Parathyroid adenoma (tissue), 2 donors: ENCODE data around the gene PALD1.

ENCODE experiments used
- H2AFZ ChIP-seq: fragments of 300-600 bp; sonication (generic); one replicate; pipeline ENCODE4 v1.7.0; 2017; ENCODE audit warnings: antibody characterized with exemption, mild to moderate bottlenecking
- H3K27ac ChIP-seq: fragments of 300-600 bp; sonication (generic); one replicate; pipeline ENCODE4 v1.7.0; 2017
- H3K27me3 ChIP-seq: fragments of 300-600 bp; sonication (generic); one replicate; pipeline ENCODE4 v1.7.0; 2017; ENCODE audit warnings: low read length; ENCODE audit not compliant: control insufficient read depth, insufficient read depth
- H3K36me3 ChIP-seq: fragments of 300-600 bp; sonication (generic); one replicate; pipeline ENCODE4 v1.7.0; 2017; ENCODE audit warnings: low read length; ENCODE audit not compliant: control insufficient read depth, insufficient read depth
- H3K4me1 ChIP-seq: fragments of 300-600 bp; sonication (generic); one replicate; pipeline ENCODE4 v1.7.0; 2017; ENCODE audit warnings: control low read depth
- H3K4me2 ChIP-seq: fragments of 300-600 bp; sonication (generic); one replicate; pipeline ENCODE4 v1.7.0; 2017; ENCODE audit warnings: low read length
- H3K4me3 ChIP-seq: fragments of 300-600 bp; sonication (generic); one replicate; pipeline ENCODE4 v1.7.0; 2017; ENCODE audit warnings: low read depth, low read length
- H3K79me2 ChIP-seq: fragments of 300-600 bp; sonication (generic); one replicate; pipeline ENCODE4 v1.7.0; 2017; ENCODE audit warnings: control low read depth
- H3K9ac ChIP-seq: fragments of 300-600 bp; sonication (generic); one replicate; pipeline ENCODE4 v1.7.0; 2017; ENCODE audit warnings: mild to moderate bottlenecking
- H3K9me3 ChIP-seq: fragments of 300-600 bp; sonication (generic); one replicate; pipeline ENCODE4 v1.7.0; 2017; ENCODE audit warnings: low read length; ENCODE audit not compliant: control insufficient read depth
- TF ChIP-seq, protein P1 (sequence below): fragments of 300-600 bp; sonication (generic); IDR thresholded peaks from one replicate; pipeline ENCODE4 v1.7.0; 2017; ENCODE audit warnings: antibody characterized with exemption, mild to moderate bottlenecking
- donor health status: primary hyperparathyroidism.

PALD1 gene

DNA sequence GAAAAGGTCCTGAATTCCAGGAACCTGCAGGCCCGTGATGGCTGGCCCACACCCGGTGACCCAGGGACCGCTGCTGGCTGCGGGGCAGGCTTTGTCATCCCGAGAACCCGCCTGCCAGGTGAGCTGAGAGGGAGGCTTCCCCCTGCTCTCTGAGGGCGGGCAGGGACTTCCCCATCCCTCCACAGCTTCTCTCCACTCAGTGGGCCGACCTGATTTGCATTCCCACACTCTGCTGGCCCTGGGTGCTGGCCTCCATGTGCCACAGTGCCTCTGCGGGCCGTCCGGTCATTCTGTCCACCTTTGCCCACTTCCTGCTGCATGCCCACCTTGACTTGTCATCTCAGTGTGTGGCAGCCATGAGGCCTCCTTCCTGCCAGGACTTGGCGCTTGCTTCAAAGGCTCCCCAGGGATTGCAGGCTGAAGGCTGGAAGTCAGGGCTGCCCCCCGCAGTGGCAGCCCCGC lies 35.3 kb downstream of the PALD1 start:
- TF ChIP-seq, protein P1, sequence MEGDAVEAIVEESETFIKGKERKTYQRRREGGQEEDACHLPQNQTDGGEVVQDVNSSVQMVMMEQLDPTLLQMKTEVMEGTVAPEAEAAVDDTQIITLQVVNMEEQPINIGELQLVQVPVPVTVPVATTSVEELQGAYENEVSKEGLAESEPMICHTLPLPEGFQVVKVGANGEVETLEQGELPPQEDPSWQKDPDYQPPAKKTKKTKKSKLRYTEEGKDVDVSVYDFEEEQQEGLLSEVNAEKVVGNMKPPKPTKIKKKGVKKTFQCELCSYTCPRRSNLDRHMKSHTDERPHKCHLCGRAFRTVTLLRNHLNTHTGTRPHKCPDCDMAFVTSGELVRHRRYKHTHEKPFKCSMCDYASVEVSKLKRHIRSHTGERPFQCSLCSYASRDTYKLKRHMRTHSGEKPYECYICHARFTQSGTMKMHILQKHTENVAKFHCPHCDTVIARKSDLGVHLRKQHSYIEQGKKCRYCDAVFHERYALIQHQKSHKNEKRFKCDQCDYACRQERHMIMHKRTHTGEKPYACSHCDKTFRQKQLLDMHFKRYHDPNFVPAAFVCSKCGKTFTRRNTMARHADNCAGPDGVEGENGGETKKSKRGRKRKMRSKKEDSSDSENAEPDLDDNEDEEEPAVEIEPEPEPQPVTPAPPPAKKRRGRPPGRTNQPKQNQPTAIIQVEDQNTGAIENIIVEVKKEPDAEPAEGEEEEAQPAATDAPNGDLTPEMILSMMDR = no peak
- H3K9me3 ChIP-seq = no peaks in the 10 kb centered on the region
- H3K4me1 ChIP-seq = no peaks in the 10 kb centered on the region
- no peak overlapping the region for H3K9ac ChIP-seq
- H3K4me3 ChIP-seq = no peak overlapping the region
- H2AFZ ChIP-seq = no peak overlapping the region
- H3K36me3 ChIP-seq = no peaks in the 10 kb centered on the region
- no peak overlapping the region for H3K4me2 ChIP-seq
- no peaks in the 10 kb centered on the region for H3K27me3 ChIP-seq
- H3K79me2 ChIP-seq = no peaks in the 10 kb centered on the region
- H3K27ac ChIP-seq = no peak overlapping the region

DNA sequence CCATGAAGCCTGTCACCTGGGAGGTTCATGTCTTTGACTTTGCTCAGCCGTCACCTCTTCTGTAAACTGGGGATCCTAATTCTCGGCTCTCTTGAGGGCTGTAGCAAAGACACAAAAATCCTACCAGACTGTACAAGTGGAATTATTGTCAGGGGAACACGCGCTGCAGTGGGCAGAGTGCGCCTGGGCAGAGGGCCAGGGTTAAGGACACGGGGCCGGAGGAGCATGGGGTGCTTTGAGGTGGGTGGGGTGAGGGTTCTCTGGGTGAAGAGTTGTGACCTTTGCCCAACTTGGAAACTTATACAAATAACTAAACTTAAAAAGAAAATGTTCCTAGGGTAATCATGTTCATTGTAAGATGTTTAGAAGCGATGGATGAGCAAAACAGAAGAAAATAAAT lies 36.0 kb downstream of the PALD1 start:
- TF ChIP-seq, protein P1 = no peak
- Histone ChIP-seq H3K4me3 (no peak overlapping the region), H3K27me3 (no peaks in the 10 kb centered on the region), H3K4me2 (no peak overlapping the region), H3K4me1 (no peaks in the 10 kb centered on the region), H3K79me2 (no peaks in the 10 kb centered on the region), H3K36me3 (no peaks in the 10 kb centered on the region), H3K27ac (no peak overlapping the region), H3K9me3 (no peaks in the 10 kb centered on the region), H2AFZ (no peak overlapping the region), H3K9ac (no peak overlapping the region)

DNA sequence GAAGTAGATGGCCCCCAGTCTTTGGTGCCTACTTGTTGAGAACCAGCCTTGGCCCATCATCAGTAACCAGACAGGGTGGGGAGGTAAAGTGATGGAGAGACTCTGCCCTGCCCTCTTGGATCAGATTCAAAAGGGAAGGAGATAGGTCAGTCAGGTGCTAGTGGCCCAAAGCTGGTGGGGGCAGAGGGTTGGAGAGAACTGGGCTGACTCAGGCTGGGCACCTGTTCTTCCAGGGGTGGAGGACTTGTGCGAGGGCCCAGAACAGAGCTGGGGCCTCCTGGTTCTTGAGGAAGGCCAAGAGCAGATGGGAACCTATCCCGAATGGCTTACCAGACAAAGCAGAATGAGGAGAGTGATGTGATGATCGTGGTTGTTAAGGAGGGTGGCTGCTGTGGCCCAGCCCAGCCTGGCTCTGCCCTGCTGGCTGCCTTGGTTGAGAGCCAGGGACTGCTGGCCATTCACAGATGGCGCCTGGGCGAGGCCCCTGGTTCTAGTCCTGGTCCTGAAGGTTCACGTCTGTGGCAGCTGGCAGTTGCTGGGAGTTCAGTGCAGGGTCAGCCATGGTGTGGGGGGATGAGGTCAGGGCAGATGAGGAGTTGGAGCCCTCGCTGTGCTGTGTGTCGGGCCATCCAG lies 36.6 kb downstream of the PALD1 start:
- H3K9me3 ChIP-seq = no peaks in the 10 kb centered on the region
- TF ChIP-seq, protein P1 = no peak
- H3K27me3 ChIP-seq = no peaks in the 10 kb centered on the region
- H3K36me3 ChIP-seq = no peaks in the 10 kb centered on the region
- no peak overlapping the region for H3K4me3 ChIP-seq
- no peak overlapping the region for H3K27ac ChIP-seq
- H3K9ac ChIP-seq = no peak overlapping the region
- H3K4me1 ChIP-seq = no peaks in the 10 kb centered on the region
- H2AFZ ChIP-seq = no peak overlapping the region
- H3K79me2 ChIP-seq = no peaks in the 10 kb centered on the region
- no peak overlapping the region for H3K4me2 ChIP-seq

DNA sequence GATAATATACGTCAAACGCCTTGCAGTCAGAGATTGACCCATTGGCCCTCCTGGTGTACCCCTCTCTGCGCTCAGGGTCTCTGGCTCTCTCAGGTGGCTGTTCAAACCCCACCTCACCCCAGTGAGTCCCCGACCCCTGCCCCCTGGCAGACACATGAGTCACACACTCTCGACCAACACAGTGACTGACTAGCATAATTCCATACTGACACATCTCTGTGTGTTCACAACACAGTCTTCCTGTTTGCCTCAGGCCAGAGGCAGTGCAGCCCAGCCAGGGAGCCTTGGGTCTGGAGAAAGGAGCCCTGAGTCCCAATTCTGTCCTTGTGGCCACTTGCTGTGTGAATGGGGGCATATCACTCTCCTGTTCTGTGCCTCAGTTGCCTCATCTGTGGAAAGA lies 40.1 kb downstream of the PALD1 start:
- H3K9ac ChIP-seq = no peak overlapping the region
- no peaks in the 10 kb centered on the region for H3K9me3 ChIP-seq
- H3K27ac ChIP-seq = no peak overlapping the region
- no peak overlapping the region for H2AFZ ChIP-seq
- no peaks in the 10 kb centered on the region for H3K27me3 ChIP-seq
- H3K4me3 ChIP-seq = no peak overlapping the region
- H3K4me1 ChIP-seq = no peaks in the 10 kb centered on the region
- H3K79me2 ChIP-seq = no peaks in the 10 kb centered on the region
- no peak overlapping the region for H3K4me2 ChIP-seq
- no peaks in the 10 kb centered on the region for H3K36me3 ChIP-seq
- TF ChIP-seq, protein P1 = no peak

DNA sequence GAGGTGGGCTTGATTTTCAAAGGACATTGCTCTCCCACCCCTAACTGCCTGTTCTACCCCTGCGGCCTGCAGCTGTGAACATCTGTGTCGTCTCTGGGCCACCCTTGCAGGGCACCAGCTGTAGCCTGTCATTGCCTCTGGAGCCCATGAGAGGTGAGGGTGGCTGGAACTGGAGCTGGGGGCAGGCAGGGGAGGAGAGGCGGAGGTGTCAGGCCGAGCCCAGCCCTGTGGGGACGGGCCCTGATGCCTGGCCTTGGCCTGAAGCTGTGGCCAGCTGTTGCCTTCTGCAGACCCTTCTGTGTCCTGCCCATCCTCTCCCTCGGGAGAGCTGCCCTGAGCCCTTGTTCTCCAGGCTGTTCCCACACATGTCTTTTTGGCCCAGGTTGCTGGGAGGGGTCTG lies 44.5 kb downstream of the PALD1 start:
- TF ChIP-seq, protein P1 = no peak
- no peaks in the 10 kb centered on the region for H3K27me3 ChIP-seq
- H3K4me3 ChIP-seq = no peak overlapping the region
- no peaks in the 10 kb centered on the region for H3K79me2 ChIP-seq
- H3K4me1 ChIP-seq = no peaks in the 10 kb centered on the region
- no peak overlapping the region for H3K9ac ChIP-seq
- no peak overlapping the region for H3K27ac ChIP-seq
- no peak overlapping the region for H3K4me2 ChIP-seq
- no peaks in the 10 kb centered on the region for H3K36me3 ChIP-seq
- H3K9me3 ChIP-seq = no peaks in the 10 kb centered on the region
- no peak overlapping the region for H2AFZ ChIP-seq
